Epithelial cell of proximal tubule (primary cell): Measurements from ENCODE around the gene MAFG. TPM values are rescaled to one million over a fixed set of nuclear protein-coding genes. Genes with fewer than 3 reads are reported as not detected.
A peak's percentile ranks its signal among the peaks of the same experiment; 100 is the strongest.

Source experiments
- DNase-seq: peaks from one replicate; pipeline ENCODE4 v3.0.0-alpha.2; 2011; ENCODE audit warnings: low read depth
- H3K4me3 ChIP-seq: 2 replicates; pipeline ENCODE4 v1.5.1; 2011; ENCODE audit warnings: low read depth, mild to moderate bottlenecking, low read length
- CTCF ChIP-seq: conservative IDR thresholded peaks from 2 replicates; pipeline ENCODE4 v1.5.1; 2012; ENCODE audit warnings: low read depth, mild to moderate bottlenecking, low read length
- total RNA-seq: library from RNA; depleted of rRNA; stranded (reverse); fragments of >200 nt; gene quantifications from 2 replicates; pipeline ENCODE4 v1.2.3, GENCODE V29; 2015

Gene MAFG
- total RNA-seq, 1 donor from 2014 or later = 18.5 TPM

- no peak for TF ChIP-seq CTCF
- H3K4me3 ChIP-seq = peak overlapping the region; percentile 85
- no peak for DNase-seq
Measured at GRCh38 chr17:81891303-81891552, 36.3 kb downstream of the MAFG start.

- no peak for TF ChIP-seq CTCF
- no peak for DNase-seq
- H3K4me3 ChIP-seq = peak overlapping the region; percentile 85
Measured at GRCh38 chr17:81890447-81891302, 36.9 kb downstream of the MAFG start.

GRCh38 chr17:81889602-81890001 lies 37.9 kb downstream of the MAFG start:
- peak overlapping the region; percentile 8 for H3K4me3 ChIP-seq
- no peak for TF ChIP-seq CTCF
- DNase-seq = no peak

- H3K4me3 ChIP-seq = no peak overlapping the region
- DNase-seq = no peak
- TF ChIP-seq CTCF = no peak
Measured at GRCh38 chr17:81888988-81889595, 38.4 kb downstream of the MAFG start.

GRCh38 chr17:81888105-81888987 lies 39.2 kb downstream of the MAFG start:
- DNase-seq = no peak
- no peak for TF ChIP-seq CTCF
- no peak overlapping the region for H3K4me3 ChIP-seq

- peak; percentile 74 for DNase-seq
- no peak for TF ChIP-seq CTCF
- H3K4me3 ChIP-seq = no peak overlapping the region
Measured at GRCh38 chr17:81885869-81886548, 41.5 kb downstream of the MAFG start.
